Stimulated activated CD8-positive, alpha-beta memory T cell treated with anti-CD3 and anti-CD28 coated beads, Interleukin-7, amount 100 ng/mL, for 48 hours (primary cell): ENCODE measurements around the gene XXYLT1.

Source experiments
- DNase-seq, 2 donors: peaks; one replicate each; pipeline ENCODE4 v3.0.0-alpha.2; 2020; ENCODE audit warnings: low read depth in 1 of 2; ENCODE audit errors: extremely low read depth in 1 of 2

The XXYLT1 gene

DNA sequence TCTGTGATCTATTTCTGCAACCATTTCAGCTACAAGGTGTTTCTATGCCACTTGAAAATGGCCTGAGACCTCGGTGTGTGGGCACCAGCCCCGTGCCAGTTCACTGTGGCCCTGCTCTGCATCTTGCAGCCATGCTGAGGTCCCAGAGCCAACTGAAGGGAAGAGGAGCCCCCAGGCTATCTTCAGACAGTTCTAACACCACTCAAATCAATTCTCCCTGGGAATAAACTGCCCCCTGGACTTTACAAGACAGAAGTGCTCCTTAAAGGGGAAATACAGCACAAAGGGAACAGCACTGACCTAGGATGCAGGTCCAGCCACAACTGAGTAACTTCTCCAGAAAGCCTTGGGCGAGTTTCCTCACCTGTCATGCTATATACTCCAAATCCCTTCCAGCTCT is 3.9 kb downstream of the XXYLT1 start:
- no peak for DNase-seq

DNA sequence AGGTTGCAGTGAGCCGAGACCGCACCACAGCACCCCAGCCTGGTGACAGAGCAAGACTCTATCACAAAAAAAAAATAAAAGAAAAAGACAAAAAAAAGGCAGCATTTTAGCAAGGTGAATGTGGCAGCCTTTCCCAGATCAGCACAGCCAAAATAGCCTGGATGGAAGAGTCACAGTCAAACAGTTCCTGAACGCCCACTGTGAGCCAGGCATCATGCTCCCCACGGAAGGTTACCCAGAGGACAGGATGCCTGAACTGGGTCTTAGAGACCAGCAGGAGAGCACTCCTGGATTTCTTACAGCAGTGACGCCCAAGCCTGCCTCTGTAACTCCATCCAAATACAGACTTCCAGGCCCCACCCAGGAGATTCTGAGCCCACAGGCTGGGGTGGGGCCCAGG is 4.5 kb downstream of the XXYLT1 start:
- DNase-seq = no peak

DNA sequence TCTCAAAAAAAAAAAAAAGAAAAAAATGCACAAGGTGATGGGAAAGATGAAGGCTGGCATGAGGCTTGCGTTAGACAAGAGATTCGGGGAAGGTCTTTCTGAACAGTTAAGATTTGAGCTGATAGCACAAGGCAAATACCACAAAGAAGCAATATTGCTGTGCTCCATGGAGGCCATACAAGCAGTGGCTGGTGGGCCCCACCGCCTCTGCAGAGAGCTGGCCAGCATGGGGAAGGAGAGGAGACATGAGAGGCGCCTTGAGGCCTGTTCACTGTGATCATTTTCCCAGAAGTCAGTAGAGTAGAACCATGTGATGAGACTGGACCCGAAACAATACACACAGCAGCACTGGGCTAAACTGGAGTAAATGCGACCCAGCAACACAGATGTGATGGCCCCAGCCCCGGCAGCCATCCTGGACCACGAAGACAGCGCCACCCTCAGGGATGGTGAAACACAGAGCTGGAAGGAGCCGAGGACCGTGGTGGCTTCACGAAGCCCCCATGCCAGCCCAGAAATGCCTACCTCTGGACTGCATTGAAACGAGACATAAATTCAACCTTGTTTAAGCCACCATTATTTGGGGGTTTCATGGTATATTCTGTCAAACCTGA is 5.5 kb downstream of the XXYLT1 start:
- DNase-seq = no peak

DNA sequence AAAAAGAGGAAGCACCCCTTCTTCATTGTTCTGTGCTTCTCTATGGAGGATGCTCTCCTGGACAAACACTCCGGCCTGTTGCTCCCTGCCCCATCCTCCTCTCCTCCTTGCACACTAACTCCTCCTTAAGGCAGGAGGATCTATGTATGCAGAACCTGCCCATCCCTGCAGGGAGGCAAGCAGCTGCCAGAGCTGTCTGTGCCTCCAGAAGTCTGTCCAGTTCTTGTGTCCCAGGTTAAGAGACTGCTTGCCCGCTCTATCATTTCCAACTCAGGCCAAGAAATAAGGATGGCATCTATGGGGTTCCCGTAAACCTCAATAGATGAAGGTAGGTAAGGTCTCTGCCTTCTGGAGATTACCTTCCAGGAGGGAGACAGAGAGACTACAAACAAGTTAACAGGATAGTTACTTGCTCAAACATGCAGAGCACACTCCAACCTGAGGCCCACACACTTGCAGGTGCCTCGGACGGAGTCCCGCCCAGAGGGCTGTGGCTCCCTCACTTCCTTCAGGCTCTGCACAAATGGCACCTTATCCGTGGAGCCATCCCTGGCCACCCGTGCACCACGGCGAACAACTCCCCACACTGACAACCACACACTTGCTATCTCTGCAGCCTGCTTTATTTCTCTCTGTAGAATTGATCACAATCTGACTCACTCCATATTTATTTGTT is 6.9 kb downstream of the XXYLT1 start:
- no peak for DNase-seq

DNA sequence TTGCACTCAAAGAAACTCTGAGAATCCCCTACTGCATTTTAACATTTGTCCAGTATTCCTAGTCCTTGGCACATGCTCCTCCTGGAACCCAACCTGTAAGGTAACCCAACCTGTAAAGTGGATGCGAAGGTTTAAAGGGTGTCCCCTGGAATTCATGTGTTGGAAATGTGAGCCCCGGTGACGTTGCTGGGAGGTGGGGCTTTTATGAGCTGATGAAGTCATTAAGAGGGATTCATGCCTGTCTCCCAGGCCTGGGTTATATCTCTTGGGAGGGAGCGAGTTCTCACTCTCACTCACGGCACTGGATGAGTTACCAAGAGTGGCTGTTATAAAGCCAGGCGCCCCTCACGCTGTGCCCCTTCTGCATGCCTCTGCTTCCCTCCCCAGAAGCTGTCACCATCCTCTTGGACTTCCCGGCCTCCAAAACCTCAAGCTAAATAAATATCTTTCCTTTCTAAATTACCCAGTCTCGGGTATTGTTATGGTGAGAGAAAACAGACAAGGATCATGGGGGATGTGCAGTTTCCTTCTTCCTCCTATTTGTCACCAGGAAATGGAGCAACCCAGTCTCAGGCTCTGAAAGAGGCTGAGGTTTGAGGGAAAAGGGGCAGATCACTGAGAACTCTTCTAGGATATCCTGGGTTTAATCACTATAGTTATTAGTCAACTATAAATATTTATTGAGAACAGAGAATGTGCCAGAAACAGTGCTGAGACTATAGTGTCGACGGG is 7.6 kb downstream of the XXYLT1 start:
- DNase-seq = no peak

DNA sequence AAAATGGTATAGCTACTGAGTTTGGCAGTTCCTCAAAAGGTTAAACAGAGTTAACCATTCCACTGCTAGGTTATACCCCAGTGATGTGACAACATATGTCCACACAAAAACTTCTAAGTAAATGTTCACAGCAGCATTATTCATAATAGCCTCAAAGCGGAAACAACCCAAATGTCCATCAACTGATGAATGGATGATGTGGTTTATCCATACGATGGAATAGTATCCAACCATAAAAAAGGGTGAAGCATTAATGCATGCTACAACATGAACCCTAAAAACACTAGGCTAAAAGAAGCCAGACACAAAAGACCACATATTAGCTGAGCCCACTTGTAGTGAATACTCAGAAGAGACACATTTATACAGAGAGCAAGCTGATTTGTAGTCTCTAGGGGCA is 9.0 kb downstream of the XXYLT1 start:
- DNase-seq = no peak

DNA sequence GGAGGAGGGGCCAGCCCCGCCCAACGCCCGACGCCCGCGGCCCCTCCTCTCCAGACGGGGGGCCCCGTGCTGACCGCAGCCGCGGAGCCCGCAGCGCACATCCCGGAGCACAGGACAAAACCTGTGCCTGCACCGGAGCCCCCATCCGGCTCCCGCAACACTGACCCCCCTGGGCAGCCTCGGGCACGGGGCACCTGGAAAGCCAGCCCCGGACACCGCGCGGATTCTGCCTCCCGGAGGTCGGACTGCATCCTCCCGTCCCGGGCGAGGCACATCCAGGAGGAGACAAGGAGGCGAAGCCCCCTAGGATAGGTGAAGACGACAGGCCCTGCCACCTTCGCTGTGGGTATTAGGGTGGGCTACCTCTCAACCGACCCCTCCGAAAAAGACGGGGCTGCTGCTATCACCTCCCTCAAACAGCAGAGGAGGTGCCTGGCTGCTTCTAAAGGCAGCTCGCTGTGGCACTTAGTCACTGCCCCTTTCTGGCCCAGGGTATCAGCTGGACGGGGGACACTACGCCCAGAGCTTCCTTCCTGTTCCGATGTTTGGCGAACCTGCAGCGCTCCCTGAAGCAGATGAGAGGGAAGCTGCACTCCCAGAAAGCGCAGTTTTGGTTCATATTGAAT is 10.6 kb downstream of the XXYLT1 start:
- no peak for DNase-seq

DNA sequence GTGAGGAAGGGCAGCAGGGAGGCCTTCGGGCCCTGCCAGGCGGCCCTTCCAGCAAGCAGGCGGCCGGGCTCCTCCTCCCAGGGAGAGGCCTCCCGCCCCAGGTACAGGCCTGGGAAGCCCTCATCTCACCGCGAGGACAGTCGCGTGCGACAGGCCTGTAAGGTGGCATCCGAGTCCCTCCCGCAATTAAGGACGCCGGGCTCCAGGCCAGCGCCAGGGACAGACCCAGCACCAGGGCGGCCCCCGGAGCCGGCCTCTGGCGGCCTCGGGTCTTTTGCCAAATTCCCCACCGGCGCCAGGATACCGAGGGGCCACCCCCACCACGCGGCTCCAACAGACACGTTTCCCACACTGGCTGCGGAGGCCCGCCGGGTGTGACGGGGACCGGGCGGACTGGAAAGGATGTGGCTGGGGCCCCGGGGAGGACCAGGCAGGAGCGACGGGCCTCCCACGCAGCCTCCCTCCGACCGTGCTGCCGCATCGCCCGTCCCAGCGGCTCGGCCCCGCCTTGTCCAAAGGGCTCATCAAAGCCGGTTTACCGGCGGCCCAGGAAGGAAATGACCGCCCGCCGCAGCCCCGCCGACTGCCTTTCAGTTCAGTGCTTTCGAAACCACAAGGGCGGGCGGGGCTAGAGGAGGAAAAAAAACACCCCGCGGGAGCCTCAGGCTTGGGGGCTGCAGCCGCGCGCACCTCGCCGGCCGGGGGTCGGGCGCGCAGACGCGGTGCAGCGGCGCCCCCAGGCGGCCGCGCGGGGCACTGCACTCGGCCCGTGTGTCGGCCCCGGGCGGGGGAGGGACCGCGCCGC is 11.3 kb downstream of the XXYLT1 start:
- peak; percentile 87 to 89 for DNase-seq

DNA sequence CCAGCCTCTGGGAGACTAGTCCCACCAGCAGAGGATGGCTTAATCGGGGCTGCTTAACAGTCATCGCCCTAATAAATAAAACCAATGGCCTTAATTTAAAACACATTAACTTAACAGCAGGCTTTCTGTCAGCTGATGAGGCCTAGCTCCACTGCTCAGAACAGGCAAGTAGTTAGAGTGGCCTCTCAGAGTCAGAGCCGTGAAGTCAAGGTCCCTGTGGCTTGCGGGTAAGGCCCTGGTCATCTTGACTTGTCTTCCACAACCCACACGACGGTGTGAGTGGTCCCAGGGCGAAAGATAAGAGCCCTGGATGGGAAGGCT is 11.8 kb downstream of the XXYLT1 start:
- no peak for DNase-seq

DNA sequence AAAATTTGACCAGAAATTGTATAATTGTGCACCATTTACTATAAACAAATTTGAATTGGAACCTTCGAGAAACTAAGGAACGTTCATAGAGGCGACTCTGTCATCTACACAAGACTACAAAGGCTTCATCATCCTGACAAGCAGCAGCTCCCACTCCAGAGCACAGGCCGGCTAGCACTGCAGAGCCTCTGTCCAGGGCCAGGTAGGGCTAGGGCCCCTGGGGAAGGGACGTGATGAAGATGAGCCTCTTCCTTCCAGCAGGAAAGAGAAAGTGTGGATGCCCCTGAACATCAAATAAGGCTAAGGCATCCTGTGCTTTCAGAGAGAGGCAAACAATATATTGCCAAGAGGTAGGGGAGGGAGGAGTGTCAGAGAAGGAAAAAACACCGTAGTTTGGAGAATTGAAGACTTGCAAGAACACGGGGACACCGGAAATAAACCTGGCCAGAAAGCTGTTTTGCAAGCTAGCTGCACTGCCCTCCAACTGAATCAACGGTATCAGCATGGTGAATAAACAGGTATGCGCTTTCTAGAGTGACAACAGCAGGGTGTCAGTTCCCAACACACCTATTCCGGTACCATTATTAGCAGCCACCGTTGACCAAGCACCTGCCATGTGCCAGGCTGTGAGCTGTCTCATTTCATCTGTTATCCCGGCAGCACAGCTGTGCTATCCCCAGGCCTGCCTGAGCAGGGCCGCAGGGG is 12.4 kb downstream of the XXYLT1 start:
- no peak for DNase-seq

DNA sequence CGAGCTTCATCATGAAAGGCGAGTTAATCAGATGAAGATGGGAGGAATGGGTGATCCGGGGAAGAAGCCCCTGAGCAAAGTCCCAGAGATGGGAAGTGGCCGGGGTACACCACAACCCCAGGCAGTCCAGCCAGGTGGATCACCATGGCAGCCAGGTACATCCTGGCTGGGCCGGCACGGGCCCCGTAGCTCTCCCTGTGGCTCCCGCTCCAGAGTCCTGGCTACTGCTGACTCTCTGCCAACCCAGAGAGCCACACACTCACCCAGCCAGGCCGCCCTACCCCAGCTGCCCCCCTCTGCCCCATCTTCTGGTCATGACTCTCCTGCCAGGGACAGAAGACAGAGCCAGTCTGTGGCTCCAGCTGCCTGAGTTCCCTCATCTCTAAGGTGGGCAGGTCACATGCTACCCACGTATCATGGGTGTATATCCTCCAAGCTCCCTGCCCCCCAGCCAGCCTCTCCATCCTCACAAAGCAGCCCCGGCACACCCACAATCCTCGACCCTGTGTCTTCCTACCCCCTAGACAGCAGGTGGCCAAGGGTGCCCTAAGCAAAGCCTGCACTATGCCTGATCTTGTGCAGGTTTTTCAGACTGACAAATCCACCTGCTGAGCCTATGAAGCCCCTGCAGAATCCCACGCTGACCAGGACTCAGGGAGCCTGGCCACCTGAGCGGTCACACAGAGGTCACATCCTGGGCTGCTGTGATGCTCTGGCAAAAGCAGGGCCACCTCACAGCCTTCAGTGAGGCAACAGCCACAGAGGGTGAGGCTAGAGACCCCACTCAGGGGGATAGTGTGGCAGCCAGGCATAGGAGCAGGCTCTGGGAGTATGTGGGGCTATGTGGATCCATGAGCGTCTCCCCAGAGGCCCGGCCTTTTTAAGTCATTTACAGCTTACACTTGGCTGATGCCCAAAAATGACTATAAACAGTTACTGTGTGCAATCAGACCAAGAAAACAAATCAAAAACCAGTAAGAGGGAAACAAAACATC is 13.2 kb downstream of the XXYLT1 start:
- DNase-seq = no peak

DNA sequence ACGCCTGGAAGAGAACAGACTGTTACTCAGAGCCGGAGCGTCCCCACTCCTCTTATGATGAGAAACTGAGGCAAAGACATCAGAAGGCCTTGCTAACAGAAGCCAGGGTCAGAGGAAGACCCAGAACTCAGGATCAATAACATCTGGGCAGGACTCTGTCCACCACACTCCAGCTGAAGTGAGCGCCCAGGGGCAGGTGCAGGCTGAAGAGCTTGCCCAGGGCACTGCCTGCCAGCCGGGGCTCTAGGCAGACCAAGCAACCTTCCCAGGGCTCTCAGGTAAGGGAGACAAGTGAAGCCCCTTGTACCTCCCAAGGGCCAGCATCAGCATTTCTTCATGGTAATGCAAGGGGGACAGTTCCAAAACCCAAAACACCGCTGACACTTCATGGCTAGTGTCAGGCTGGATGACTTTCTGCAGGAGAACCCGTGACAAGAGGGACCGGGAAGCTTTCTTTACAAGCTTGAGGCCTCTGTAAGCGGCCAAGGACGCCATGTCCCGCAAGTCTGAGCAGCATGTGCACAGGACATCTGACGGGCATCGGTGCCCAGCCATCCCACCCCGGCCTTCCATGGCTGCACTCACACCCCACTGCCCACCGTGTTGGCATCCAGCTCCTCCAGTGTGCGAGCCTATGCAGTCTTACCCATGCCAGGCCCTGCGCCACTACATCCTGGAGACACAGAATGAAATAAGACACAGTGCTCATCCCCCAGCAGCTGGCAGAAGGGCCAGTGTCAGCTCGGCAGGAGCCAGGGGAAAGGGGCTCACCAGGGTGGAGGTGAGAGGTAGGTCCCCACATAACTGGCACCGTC is 14.1 kb downstream of the XXYLT1 start:
- no peak for DNase-seq

DNA sequence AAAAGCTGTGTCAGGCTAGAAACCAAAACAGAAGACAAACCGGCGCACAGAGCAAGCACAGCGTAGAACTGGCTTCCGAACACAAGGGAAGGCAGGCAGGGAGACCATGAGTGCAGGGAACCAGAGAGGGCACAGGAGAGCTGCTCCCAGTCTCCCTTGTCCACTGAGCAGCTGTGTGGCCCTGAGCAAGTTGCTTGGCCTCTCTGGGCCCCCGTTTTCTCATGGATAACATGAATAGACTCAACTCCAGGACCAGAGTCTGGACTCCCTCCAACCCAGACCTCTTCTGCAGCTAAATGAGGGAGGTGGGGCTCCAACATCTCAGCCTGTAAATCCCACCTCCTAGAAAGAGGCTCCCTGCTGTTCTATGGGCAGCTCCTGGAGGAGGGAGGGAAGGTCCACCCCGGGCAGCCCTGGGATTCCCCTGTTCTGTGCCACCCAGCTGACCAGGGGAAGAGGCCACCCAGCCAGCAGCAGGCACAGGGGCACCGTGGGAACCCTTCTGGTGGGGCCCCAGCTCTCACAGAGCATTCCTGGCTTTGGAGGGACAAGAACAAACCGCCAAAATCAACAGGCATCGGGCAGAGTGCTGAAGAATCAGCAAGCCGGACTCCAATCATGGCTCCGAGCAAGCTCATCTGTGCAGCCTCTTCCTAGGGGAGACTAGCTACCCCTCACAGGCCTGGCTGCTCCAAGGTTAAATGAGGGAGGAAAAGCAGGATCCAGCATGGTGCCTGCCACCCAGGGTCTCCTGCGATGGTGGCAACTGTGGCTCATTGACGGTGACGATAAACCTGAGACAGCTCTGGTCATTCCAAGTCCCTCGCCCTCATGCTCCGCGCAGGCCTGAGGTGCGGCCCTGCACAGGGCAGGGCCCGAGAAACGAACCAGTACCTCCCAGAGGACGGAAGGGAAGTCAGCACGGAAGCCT is 15.1 kb downstream of the XXYLT1 start:
- DNase-seq = no peak

DNA sequence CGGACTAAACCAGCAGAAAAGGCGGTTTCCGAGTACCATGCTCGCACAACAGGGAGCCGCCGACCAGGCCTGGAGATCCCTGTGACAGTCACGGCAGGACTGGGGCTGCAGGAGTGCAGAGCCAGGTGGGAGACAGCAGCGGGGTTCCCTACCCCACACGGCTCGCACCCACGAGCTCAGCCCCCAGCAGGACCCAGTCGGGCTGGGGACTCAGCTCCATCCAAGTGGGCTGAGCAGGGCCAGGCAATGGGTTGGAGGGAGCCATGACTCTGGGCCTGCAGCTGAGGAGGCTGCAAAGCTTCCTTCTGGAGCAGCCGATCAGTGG is 15.8 kb downstream of the XXYLT1 start:
- no peak for DNase-seq

DNA sequence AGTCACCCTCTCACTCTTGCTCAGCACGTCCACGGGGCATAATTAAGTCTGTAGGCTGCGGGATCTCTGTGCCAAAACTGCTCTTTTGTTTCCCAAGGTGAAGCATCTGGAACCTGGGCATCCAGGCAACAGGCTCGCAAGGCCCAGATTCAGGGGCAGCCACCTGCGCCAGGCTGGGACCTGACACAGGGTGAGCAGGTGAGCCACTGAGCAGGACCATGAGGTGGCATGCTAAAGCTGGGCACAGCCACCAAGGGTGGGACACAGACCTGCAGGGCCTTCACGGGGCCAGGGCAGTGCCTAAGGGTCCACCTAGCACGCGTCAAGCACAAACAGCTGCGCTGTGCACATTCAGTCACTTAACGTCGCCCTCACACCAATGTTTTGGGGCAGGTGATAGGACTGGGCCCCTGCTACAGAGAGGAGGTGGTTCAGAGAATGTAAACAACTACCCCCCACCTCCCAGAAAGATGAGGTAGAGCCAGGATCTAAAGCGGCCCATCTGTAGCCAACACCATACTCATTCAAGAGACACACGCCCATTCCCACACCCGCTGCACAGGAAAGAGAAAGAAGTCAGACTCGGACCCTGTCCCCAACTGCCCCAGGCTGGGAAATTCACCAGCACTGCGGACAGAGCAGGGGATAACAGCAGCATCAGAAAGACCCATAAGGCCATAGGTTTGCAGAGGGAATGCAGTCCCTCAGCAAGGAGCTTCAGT is 16.3 kb downstream of the XXYLT1 start:
- no peak for DNase-seq

DNA sequence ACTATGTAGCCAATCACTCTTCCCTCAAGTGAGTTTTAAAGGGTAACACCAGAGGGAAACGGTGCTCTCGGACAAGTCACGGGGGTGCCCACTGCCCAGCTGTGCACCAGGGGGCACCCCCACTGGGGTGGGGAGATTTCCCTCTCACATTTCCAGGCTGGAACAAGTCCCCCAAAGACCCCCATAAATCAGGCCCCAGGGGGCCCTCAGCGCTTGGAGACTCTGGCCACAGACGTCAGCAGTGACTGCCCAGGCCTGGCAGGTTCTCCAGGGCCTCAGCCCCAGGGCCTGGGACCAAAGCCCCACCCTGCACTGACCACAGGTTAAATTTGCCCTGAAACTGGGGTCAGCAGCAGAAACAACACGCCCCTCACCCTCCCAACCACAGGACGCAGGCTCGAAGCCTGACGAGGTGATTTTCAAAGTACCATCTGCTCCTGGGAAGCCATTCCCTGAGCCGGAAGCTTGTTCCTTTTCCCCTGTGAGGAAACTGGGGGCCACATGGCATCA is 17.0 kb downstream of the XXYLT1 start:
- DNase-seq = no peak
